GM12872 (cell line): Measurements from ENCODE around the gene SNX9.

Experiments
- CTCF ChIP-seq: IDR thresholded peaks from 3 replicates; pipeline ENCODE4 v1.5.1; 2011; ENCODE audit warnings: low read depth, mild to moderate bottlenecking, low read length, moderate library complexity; ENCODE audit not compliant: insufficient read depth

Gene SNX9

GRCh38 chr6:157929076-157929475, 106.0 kb downstream of the SNX9 start:
- no peak for TF ChIP-seq CTCF

- TF ChIP-seq CTCF: no peak
Measured at GRCh38 chr6:157929765-157930319, 106.8 kb downstream of the SNX9 start.

- no peak for TF ChIP-seq CTCF
Measured at GRCh38 chr6:157935786-157936185, 112.7 kb downstream of the SNX9 start.

GRCh38 chr6:157937318-157937717, 114.3 kb downstream of the SNX9 start:
- TF ChIP-seq CTCF: no peak

GRCh38 chr6:157937916-157938315, 114.9 kb downstream of the SNX9 start:
- no peak for TF ChIP-seq CTCF

- no peak for TF ChIP-seq CTCF
Measured at GRCh38 chr6:157941101-157941863, 118.2 kb downstream of the SNX9 start.

- no peak for TF ChIP-seq CTCF
Measured at GRCh38 chr6:157942351-157942750, 119.3 kb downstream of the SNX9 start.
